Endothelial cell of umbilical vein (primary cell): Measurements from ENCODE around the gene SEMA6A. TPM values are rescaled to one million over a fixed set of nuclear protein-coding genes. Genes with fewer than 3 reads are reported as not detected.
"Not testable (repeated sequence)": the region's sequence is repeated elsewhere in the genome, so short reads cannot be mapped to it uniquely, and the experiment has no call there.

Source experiments
- BruUV-seq: library from RNA; stranded (reverse); fragments of 400-500 nt; replicated peaks from 2 replicates; lab custom pipeline; 2021; lab: Mats Ljungman, UMichigan
- CTCF ChIA-PET: fragments of 300-600, 350-600 bp; sonication (Branson Sonifier 250); formaldehyde crosslinking; loops from one replicate; lab custom pipeline; 2021; ENCODE audit warnings: antibody characterized with exemption, inconsistent platforms; lab: Charles Lee
- POLR2A ChIA-PET: fragments of 300-600, 350-600 bp; sonication (Branson Sonifier 250); formaldehyde crosslinking; loops from one replicate; lab custom pipeline; 2021; ENCODE audit warnings: antibody characterized with exemption, inconsistent platforms; lab: Charles Lee
- DNase-seq: peaks from one replicate; pipeline ENCODE4 v3.0.0-alpha.2; 2011; ENCODE audit warnings: low read depth, low spot score
- FAIRE-seq: peaks from 2 replicates; lab custom pipeline; 2011; peaks lifted over from hg19 to GRCh38; lab: Jason Lieb, UNC
- H2AFZ ChIP-seq: 2 replicates; pipeline ENCODE4 v1.6.0; 2012; ENCODE audit warnings: low read depth, low read length, control low read depth, inconsistent platforms
- H3K27ac ChIP-seq: 2 replicates; pipeline ENCODE4 v1.5.1; 2011; ENCODE audit warnings: low read depth, mild to moderate bottlenecking, control low read depth, low read length, moderate library complexity; ENCODE audit not compliant: insufficient read depth
- H3K27me3 ChIP-seq, 2 experiments: 2 replicates each; pipeline versions ENCODE4 v1.6.0 to v1.6.1; 2011; ENCODE audit warnings: low read length in 2 of 2, mixed read lengths in 1 of 2; ENCODE audit not compliant: control insufficient read depth in 2 of 2, insufficient read depth in 2 of 2
- H3K36me3 ChIP-seq, 2 experiments: 2 replicates in 1 of 2; 3 replicates in 1 of 2; pipeline ENCODE4 v1.5.1; 2011; ENCODE audit warnings: low read length in 2 of 2, mild to moderate bottlenecking in 1 of 2, moderate library complexity in 1 of 2; ENCODE audit not compliant: control insufficient read depth in 2 of 2, insufficient read depth in 2 of 2; ENCODE audit errors: extremely low read depth in 1 of 2
- H3K4me1 ChIP-seq: 3 replicates; pipeline ENCODE4 v1.5.1; 2011; ENCODE audit warnings: mild to moderate bottlenecking, low read length; ENCODE audit not compliant: control insufficient read depth, insufficient read depth; ENCODE audit errors: extremely low read depth
- H3K4me2 ChIP-seq: 2 replicates; pipeline ENCODE4 v1.6.1; 2011; ENCODE audit warnings: low read length, control low read depth, mixed read lengths; ENCODE audit not compliant: insufficient read depth
- H3K4me3 ChIP-seq, 3 experiments: fragments of 200-600 bp in 1 of 3; sonication (generic), shearing (Covaris generic) in 1 of 3; replicated peaks in 1 of 3; 2 replicates each; pipeline ENCODE4 v1.5.1; 2011 to 2016; ENCODE audit warnings: control low read depth in 3 of 3, low read length in 3 of 3, mild to moderate bottlenecking in 2 of 3, inconsistent platforms in 1 of 3, low read depth in 1 of 3, moderate library complexity in 1 of 3; ENCODE audit not compliant: insufficient read depth in 1 of 3
- H3K79me2 ChIP-seq: 2 replicates; pipeline ENCODE4 v1.6.0; 2012; ENCODE audit warnings: low read length, inconsistent platforms; ENCODE audit not compliant: control insufficient read depth, insufficient read depth
- H3K9ac ChIP-seq: replicated peaks from 2 replicates; pipeline ENCODE3; 2011; ENCODE audit warnings: low read length, control low read depth; ENCODE audit not compliant: insufficient read depth; ENCODE audit errors: extremely low read depth
- H3K9me1 ChIP-seq: replicated peaks from 3 replicates; pipeline ENCODE4 v1.6.0; 2011; ENCODE audit warnings: mild to moderate bottlenecking, low read length; ENCODE audit not compliant: control insufficient read depth, insufficient read depth; ENCODE audit errors: extremely low read depth
- H3K9me3 ChIP-seq: replicated peaks from 2 replicates; pipeline ENCODE4 v1.5.1; 2012; ENCODE audit warnings: low read length, inconsistent platforms; ENCODE audit not compliant: control insufficient read depth, insufficient read depth
- H4K20me1 ChIP-seq: replicated peaks from 2 replicates; pipeline ENCODE3; 2011; ENCODE audit warnings: mild to moderate bottlenecking, low read length; ENCODE audit not compliant: control insufficient read depth, insufficient read depth; ENCODE audit errors: extremely low read depth
- EZH2 ChIP-seq: IDR thresholded peaks from 2 replicates; pipeline ENCODE4 v1.6.1; 2012; ENCODE audit warnings: borderline replicate concordance, low read depth, mild to moderate bottlenecking, moderate library complexity, low read length, inconsistent platforms; ENCODE audit not compliant: severe bottlenecking
- dilution Hi-C: fragments of 300-500 bp; cut with MboI; formaldehyde crosslinking; loops from one replicate; pipeline ENCODE4 v1.15.0; 2019; ENCODE audit warnings: low sequenced_read_pairs; ENCODE audit not compliant: extremely low pct_ligation_motif_present
- intact Hi-C: fragments of 100-400 bp; cut with micrococcal nuclease; formaldehyde crosslinking; loops from one replicate; pipeline ENCODE4 v1.10.0; 2022
- polyA plus RNA-seq, 4 experiments: library from polyadenylated mRNA; depleted of rRNA in 3 of 4; stranded (reverse) in 3 of 4; unstranded in 1 of 4; fragments of >200 nt; gene quantifications; 2 replicates each; pipeline versions ENCODE4 v1.2.1 to v1.2.3, GENCODE V29; 2011 to 2012; ENCODE audit warnings: missing spikeins in 1 of 4
- total RNA-seq: library from RNA; stranded (reverse); gene quantifications from 2 replicates; pipeline ENCODE4 v1.2.3, GENCODE V29; 2021
- TF ChIP-seq, protein P1 (sequence below): IDR thresholded peaks from 2 replicates; pipeline ENCODE4 v1.6.1; 2011; ENCODE audit not compliant: insufficient read depth, insufficient read length

The SEMA6A gene
- total and polyA plus RNA-seq, 2 donors (not counting 3 experiments of a cell fraction or from before 2014, with no cell fraction given): 0.43 to 1.5 TPM

DNA sequence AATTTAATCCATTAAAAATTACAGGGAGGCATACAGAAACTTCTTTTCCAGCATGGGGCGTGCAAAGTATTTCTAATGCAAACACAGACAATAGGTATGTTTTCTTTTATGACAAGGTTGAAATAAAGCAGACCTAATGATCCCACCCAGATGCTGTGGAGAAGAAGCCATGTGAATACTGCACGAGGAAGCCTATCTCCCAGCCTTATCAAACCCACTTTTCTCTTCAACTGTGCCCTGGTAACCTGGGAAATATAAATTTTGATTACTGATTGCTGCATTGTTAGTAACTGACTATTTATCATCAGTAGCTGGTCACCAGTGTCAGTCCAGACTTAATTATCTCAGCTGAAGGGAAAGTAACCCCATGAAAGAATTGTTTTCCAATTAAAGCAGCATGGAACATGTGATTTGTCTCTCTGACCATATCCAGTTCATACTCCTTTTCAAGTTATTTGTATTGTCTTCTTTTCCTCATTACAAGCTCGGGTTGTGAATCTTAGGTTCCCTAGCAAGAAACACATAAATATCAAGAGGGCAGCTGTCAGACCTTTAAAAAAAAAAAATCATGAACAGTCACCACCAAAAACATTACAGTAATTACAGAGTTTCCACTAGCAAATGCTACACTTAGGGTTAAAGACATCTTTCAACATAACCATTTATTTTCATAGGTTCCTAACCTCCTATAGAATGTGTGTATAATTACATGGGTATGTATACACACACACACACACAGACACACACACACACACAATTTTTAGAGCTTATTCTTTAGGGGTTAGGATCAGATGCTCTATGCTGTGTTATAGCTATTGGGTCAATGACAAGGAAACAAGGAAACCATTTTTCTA is 50.3 kb downstream of the SEMA6A start:
- no TSS peak for BruUV-seq
- FAIRE-seq (no peak), DNase-seq (no peak)
- Histone ChIP-seq H3K27me3 (peaks cover 0 to 8% of the 10 kb centered on the region in 2 experiments), H3K4me2 (no peak overlapping the region), H4K20me1 (no peaks in the 10 kb centered on the region), H3K27ac (no peak overlapping the region), H3K9me1 (no peaks in the 10 kb centered on the region), H2AFZ (no peak overlapping the region), H3K4me1 (no peaks in the 10 kb centered on the region), H3K4me3 (no peak overlapping the region), H3K9ac (no peak overlapping the region), H3K79me2 (no peaks in the 10 kb centered on the region), H3K36me3 (no peaks in the 10 kb centered on the region), H3K9me3 (no peaks in the 10 kb centered on the region)
- TF ChIP-seq EZH2: no peak
- TF ChIP-seq, protein P1, sequence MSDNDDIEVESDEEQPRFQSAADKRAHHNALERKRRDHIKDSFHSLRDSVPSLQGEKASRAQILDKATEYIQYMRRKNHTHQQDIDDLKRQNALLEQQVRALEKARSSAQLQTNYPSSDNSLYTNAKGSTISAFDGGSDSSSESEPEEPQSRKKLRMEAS: no peak
- intact Hi-C loops: no loop called here
- ChIA-PET CTCF (no interaction called here), POLR2A (no interaction called here)
- dilution Hi-C loops: no loop called here

DNA sequence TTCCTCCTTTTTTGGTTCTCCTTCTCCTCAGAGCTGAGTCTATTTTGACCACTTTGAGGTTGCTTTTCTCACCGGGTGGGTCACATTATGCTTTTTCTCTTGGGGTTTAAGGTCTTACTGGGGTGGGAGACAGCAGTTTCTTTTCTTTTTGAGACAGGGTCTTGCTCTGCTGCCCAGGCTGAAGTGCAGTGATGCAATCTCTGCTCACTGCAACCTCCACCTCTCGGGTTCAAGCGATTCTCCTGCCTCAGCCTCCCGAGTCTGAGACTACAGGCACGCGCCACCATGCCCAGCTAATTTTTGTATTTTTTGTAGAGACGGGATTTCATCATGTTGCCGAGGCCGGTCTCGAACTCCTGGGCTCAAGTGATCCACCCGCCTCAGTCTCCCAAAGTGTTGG is 51.4 kb downstream of the SEMA6A start:
- POLR2A ChIA-PET, H3K9ac ChIP-seq, H3K4me3 ChIP-seq, H4K20me1 ChIP-seq, BruUV-seq, H3K27me3 ChIP-seq, H3K9me1 ChIP-seq, H3K4me2 ChIP-seq, H3K79me2 ChIP-seq, H3K27ac ChIP-seq, CTCF ChIA-PET, DNase-seq, intact Hi-C loops, dilution Hi-C loops, H3K4me1 ChIP-seq, FAIRE-seq, H3K36me3 ChIP-seq, H2AFZ ChIP-seq, H3K9me3 ChIP-seq: not testable (repeated sequence)
